ENCODE measurements around the gene GALNT2.

The GALNT2 gene

DNA sequence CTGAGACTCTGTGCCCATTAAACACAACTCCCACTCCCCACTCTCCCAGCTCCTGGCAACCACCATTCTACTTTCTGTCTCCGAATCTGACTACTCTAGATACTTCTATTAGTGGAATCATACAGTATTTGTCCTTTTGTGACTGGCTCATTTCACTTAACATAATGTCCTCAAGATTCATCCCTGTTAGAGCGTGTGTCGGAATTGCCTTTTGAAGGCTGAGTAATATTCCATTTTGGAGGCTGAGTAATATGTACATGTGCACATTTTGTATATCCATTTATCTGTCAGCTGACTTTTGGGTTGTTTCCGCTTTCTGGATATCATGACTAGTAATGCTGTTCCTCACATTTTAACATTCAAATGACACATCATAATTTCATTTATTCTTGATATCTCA is 30.3 kb downstream of the GALNT2 start:
- TF ChIP-seq, protein P1, sequence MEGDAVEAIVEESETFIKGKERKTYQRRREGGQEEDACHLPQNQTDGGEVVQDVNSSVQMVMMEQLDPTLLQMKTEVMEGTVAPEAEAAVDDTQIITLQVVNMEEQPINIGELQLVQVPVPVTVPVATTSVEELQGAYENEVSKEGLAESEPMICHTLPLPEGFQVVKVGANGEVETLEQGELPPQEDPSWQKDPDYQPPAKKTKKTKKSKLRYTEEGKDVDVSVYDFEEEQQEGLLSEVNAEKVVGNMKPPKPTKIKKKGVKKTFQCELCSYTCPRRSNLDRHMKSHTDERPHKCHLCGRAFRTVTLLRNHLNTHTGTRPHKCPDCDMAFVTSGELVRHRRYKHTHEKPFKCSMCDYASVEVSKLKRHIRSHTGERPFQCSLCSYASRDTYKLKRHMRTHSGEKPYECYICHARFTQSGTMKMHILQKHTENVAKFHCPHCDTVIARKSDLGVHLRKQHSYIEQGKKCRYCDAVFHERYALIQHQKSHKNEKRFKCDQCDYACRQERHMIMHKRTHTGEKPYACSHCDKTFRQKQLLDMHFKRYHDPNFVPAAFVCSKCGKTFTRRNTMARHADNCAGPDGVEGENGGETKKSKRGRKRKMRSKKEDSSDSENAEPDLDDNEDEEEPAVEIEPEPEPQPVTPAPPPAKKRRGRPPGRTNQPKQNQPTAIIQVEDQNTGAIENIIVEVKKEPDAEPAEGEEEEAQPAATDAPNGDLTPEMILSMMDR (conservative IDR thresholded peaks at IDR 0.05; ENCODE audit: low read depth, low read length): no peak
- no peak overlapping the region for H3K4me3 ChIP-seq (ENCODE audit: low read depth, low read length)
- DNase-seq (ENCODE audit: low read depth): no peak

- DNase-seq (ENCODE audit: low read depth): no peak
- TF ChIP-seq, protein P1 (conservative IDR thresholded peaks at IDR 0.05; ENCODE audit: low read depth, low read length): no peak
- H3K4me3 ChIP-seq (ENCODE audit: low read depth, low read length): no peak overlapping the region
Measured at GRCh38 chr1:230098723-230099122, 31.7 kb downstream of the GALNT2 start.

DNA sequence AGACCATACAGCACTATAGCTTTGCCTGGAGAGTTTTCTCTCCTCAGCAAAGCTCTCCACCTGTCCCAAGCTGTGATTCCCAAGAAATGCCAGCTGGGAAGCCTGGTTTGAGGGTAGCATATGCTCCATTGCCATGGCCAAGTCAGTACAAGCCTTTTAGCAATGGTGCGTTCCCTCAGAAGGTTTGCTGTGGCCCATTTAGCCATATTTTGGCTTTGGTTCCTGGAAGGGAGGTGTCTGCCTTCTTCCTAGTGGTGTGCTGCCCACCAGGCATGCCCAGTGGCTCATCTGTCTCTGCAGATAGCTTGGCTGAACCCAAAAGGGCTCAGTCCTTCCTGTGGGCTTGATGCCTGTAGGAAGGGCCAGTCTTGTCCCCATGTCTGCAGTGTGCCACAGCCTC is 32.4 kb downstream of the GALNT2 start:
- H3K4me3 ChIP-seq (ENCODE audit: low read depth, low read length): no peak overlapping the region
- no peak for DNase-seq (ENCODE audit: low read depth)
- TF ChIP-seq, protein P1 (conservative IDR thresholded peaks at IDR 0.05; ENCODE audit: low read depth, low read length): no peak

DNA sequence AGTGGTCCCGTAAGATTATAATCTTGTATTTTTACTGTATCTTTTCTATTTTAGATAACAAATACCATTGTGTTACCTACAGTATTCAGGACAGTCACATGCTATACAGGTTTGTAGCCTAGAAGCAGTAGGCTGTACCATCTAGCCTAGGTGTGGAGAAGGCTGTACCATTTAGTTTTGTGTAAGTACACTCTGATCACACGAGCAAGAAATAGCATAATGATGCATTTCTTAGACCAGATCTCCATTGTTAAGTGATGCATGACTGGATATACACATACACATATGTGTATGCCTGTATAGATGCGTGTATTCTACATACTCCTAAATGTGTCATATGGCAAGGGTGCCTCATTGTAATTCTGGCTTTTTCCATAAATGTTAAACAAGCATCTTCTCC is 33.9 kb downstream of the GALNT2 start:
- no peak for DNase-seq (ENCODE audit: low read depth)
- H3K4me3 ChIP-seq (ENCODE audit: low read depth, low read length): no peak overlapping the region
- TF ChIP-seq, protein P1 (conservative IDR thresholded peaks at IDR 0.05; ENCODE audit: low read depth, low read length): no peak

GRCh38 chr1:230101556-230101955 is 34.5 kb downstream of the GALNT2 start:
- no peak for DNase-seq (ENCODE audit: low read depth)
- no peak overlapping the region for H3K4me3 ChIP-seq (ENCODE audit: low read depth, low read length)
- TF ChIP-seq, protein P1 (conservative IDR thresholded peaks at IDR 0.05; ENCODE audit: low read depth, low read length): no peak

- no peak overlapping the region for H3K4me3 ChIP-seq (ENCODE audit: low read depth, low read length)
- TF ChIP-seq, protein P1 (conservative IDR thresholded peaks at IDR 0.05; ENCODE audit: low read depth, low read length): no peak
- DNase-seq (ENCODE audit: low read depth): no peak
Measured at GRCh38 chr1:230102046-230102445, 35.0 kb downstream of the GALNT2 start.

DNA sequence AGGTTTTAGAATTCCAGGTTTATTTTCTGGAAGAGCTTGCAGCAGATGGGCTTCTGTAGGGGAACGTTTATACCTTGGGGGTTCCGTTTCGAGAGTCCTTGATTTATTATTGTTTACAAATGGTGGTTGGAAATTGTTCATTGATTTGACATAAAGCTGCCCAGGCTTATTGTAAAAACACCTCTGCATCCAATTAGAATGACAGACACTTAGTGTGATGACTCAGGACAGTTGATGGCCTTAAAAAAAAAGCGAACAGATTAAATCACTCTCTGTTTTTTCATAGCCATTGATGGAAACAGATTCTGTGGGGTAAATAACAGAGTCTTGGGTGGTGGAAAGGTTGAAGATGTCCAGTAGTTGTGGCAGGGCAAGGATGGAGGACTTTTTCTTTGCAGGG is 35.4 kb downstream of the GALNT2 start:
- DNase-seq (ENCODE audit: low read depth): no peak
- no peak overlapping the region for H3K4me3 ChIP-seq (ENCODE audit: low read depth, low read length)
- TF ChIP-seq, protein P1 (conservative IDR thresholded peaks at IDR 0.05; ENCODE audit: low read depth, low read length): no peak
